CD4-positive, alpha-beta T cell (primary cell): ENCODE measurements around the gene VWA1. TPM values are rescaled to one million over a fixed set of nuclear protein-coding genes. Genes with fewer than 3 reads are reported as not detected.

Source experiments
- ATAC-seq: fragments of 200-7000 bp; cut with Tn5 transposase; one replicate; pipeline ENCODE4 v1.10.0; 2022; ENCODE audit warnings: mild to moderate bottlenecking; ENCODE audit not compliant: poor library complexity
- CTCF ChIA-PET: fragments of 350-600 bp; sonication (Branson Sonifier 250); formaldehyde crosslinking; loops from one replicate; lab custom pipeline; 2021; ENCODE audit warnings: antibody characterized with exemption, inconsistent platforms; lab: Charles Lee
- POLR2A ChIA-PET: fragments of 350-600 bp; sonication (Branson Sonifier 250); formaldehyde crosslinking; loops from one replicate; lab custom pipeline; 2021; ENCODE audit warnings: antibody characterized with exemption, inconsistent platforms; lab: Charles Lee
- DNase-seq, 14 experiments: peaks; one replicate each; pipeline ENCODE4 v3.0.0-alpha.2; 2013 to 2020; ENCODE audit warnings: mixed read lengths in 2 of 14
- H3K27ac ChIP-seq, 2 donors: one replicate each; pipeline versions ENCODE4 v1.5.1 to v1.7.0; 2013; ENCODE audit warnings: low read length in 2 of 2, low read depth in 1 of 2, mild to moderate bottlenecking in 1 of 2
- H3K27me3 ChIP-seq, 2 experiments: 1 replicate in 1 of 2; 2 replicates in 1 of 2; pipeline versions ENCODE4 v1.6.1 to v1.7.0; 2013; ENCODE audit warnings: low read length in 2 of 2, control low read depth in 1 of 2, mild to moderate bottlenecking in 1 of 2, moderate library complexity in 1 of 2; ENCODE audit not compliant: insufficient read depth in 2 of 2, control insufficient read depth in 1 of 2
- H3K36me3 ChIP-seq: one replicate; pipeline ENCODE4 v1.6.1; 2013; ENCODE audit warnings: low read length, control low read depth; ENCODE audit not compliant: insufficient read depth
- H3K4me1 ChIP-seq: one replicate; pipeline ENCODE4 v1.6.1; 2013; ENCODE audit warnings: low read length, control low read depth; ENCODE audit not compliant: insufficient read depth
- H3K4me3 ChIP-seq: one replicate; pipeline ENCODE4 v1.5.1; 2013; ENCODE audit warnings: mild to moderate bottlenecking, low read length, moderate library complexity
- H3K9me3 ChIP-seq, 2 experiments: 1 replicate in 1 of 2; 2 replicates in 1 of 2; pipeline versions ENCODE4 v1.6.1 to v1.7.0; 2013; ENCODE audit warnings: low read length in 2 of 2, mild to moderate bottlenecking in 2 of 2, control low read depth in 1 of 2, moderate library complexity in 1 of 2; ENCODE audit not compliant: control insufficient read depth in 1 of 2, insufficient read depth in 1 of 2
- H3K27ac Mint-ChIP-seq: one replicate; pipeline ENCODE4 v1.8.0; 2020; ENCODE audit warnings: mixed read lengths
- H3K27me3 Mint-ChIP-seq: one replicate; pipeline ENCODE4 v1.8.0; 2021; ENCODE audit warnings: mixed read lengths
- H3K36me3 Mint-ChIP-seq: one replicate; pipeline ENCODE4 v1.8.0; 2021; ENCODE audit warnings: low read depth, mixed read lengths
- H3K4me1 Mint-ChIP-seq: one replicate; pipeline ENCODE4 v1.8.0; 2021; ENCODE audit warnings: low read depth, mixed read lengths
- H3K4me3 Mint-ChIP-seq: one replicate; pipeline ENCODE4 v1.8.0; 2020; ENCODE audit warnings: mild to moderate bottlenecking, mixed read lengths
- H3K9me3 Mint-ChIP-seq: one replicate; pipeline ENCODE4 v1.8.0; 2020; ENCODE audit warnings: mixed read lengths
- CTCF ChIP-seq: fragments of 200-600 bp; IDR thresholded peaks from one replicate; pipeline ENCODE4 v1.8.0; 2022; ENCODE audit warnings: antibody characterized with exemption, mild to moderate bottlenecking
- intact Hi-C, 2 experiments: fragments of 100-400 bp; cut with DNase I in 1 of 2; cut with micrococcal nuclease in 1 of 2; formaldehyde crosslinking; loops; one replicate each; pipeline versions ENCODE4 v1.15.1 to v1.9.0; 2023 to 2025; cut with DNase I, micrococcal nuclease
- total RNA-seq, 174 experiments: library from RNA in 2 of 174; stranded (reverse) in 2 of 174; gene quantifications; one replicate each; pipeline ENCODE4 v1.2.3 and lab custom pipeline; 2021 to 2026

VWA1 gene
- total RNA-seq, 2 experiments from 2014 or later: not detected

DNA sequence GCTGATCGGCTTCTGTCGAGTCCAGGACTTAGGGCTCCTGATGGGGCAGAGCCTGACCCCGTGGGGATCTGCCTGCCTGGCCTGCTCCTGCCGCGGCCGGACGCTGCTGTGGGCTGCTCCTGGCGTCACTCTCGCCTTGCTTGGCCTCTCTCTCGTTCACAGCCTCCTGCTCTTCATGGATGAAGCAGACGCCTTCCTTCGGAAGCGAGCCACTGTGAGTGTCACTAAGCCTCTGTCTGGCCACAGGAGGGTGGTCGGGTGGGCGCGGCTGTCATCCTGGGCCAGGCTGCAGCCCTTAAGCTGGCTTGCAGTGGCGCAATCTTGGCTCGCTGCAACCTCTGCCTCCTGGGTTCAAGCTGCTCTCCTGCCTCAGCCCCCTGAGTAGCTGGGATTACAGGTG is 52.2 kb downstream of the VWA1 start:
- H3K36me3 ChIP-seq: peaks cover 54% of the 10 kb centered on the region
- H3K4me3 Mint-ChIP-seq: no peak overlapping the region
- H3K36me3 Mint-ChIP-seq: peaks cover 62% of the 10 kb centered on the region
- no peak overlapping the region for H3K4me3 ChIP-seq
- no peak for DNase-seq
- TF ChIP-seq CTCF: no peak
- H3K27ac Mint-ChIP-seq: no peak overlapping the region
- no peak for ATAC-seq
- intact Hi-C loops: no loop called here
- H3K4me1 Mint-ChIP-seq: no peaks in the 10 kb centered on the region
- peaks cover 5 to 27% of the 10 kb centered on the region in 2 experiments for H3K9me3 ChIP-seq
- H3K27ac ChIP-seq: no peak overlapping the region
- no peaks in the 10 kb centered on the region for H3K27me3 ChIP-seq
- H3K4me1 ChIP-seq: no peaks in the 10 kb centered on the region
- no peaks in the 10 kb centered on the region for H3K9me3 Mint-ChIP-seq
- H3K27me3 Mint-ChIP-seq: no peaks in the 10 kb centered on the region
- ChIA-PET CTCF (no interaction called here), POLR2A (no interaction called here)

- peaks cover 48% of the 10 kb centered on the region for H3K36me3 ChIP-seq
Observed at GRCh38 chr1:1489231-1489630, 53.7 kb downstream of the VWA1 start.

DNA sequence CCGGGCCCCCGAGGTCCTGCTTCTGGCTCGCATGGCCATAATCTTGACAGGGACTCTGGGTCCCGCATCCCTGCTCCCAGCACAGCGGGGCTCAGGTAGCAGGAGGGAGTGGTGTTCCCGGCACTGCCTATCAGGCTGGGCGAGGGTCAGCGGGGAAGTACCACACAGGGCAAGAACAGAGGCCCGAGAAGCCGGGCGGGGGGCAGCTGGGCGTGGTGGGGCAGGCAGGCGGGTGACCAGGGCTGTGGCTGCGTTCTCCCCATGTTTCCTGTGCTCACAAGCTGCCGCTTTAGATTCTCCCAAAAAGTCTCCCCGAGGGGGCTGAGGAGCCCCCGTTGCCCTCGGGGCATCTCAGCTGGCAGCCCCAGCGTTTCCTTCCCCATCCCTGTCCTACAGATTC is 54.4 kb downstream of the VWA1 start:
- Mint-ChIP-seq H3K27ac (no peak overlapping the region), H3K9me3 (peaks cover 2% of the 10 kb centered on the region), H3K4me1 (no peaks in the 10 kb centered on the region), H3K36me3 (peaks cover 63% of the 10 kb centered on the region), H3K4me3 (no peak overlapping the region), H3K27me3 (no peaks in the 10 kb centered on the region)
- Histone ChIP-seq H3K4me3 (no peak overlapping the region), H3K36me3 (peaks cover 48% of the 10 kb centered on the region), H3K9me3 (peaks cover 14 to 36% of the 10 kb centered on the region in 2 experiments), H3K27ac (no peak overlapping the region), H3K27me3 (no peaks in the 10 kb centered on the region), H3K4me1 (no peaks in the 10 kb centered on the region)
- ChIA-PET CTCF (no interaction called here), POLR2A (no interaction called here)
- no peak for TF ChIP-seq CTCF
- DNase-seq (no peak), ATAC-seq (no peak)
- intact Hi-C loops: no loop called here

More at GRCh38 chr1:1489231-1489630, 53.7 kb downstream of the VWA1 start:
- Histone ChIP-seq H3K27me3 (no peaks in the 10 kb centered on the region), H3K27ac (no peak overlapping the region), H3K4me3 (no peak overlapping the region), H3K9me3 (peaks cover 14 to 36% of the 10 kb centered on the region in 2 experiments), H3K4me1 (no peaks in the 10 kb centered on the region)
- no peaks in the 10 kb centered on the region for H3K27me3 Mint-ChIP-seq
- intact Hi-C loops: no loop called here
- DNase-seq (no peak), ATAC-seq (no peak)
- H3K27ac Mint-ChIP-seq: no peak overlapping the region
- peaks cover 62% of the 10 kb centered on the region for H3K36me3 Mint-ChIP-seq
- H3K4me3 Mint-ChIP-seq: no peak overlapping the region
- POLR2A ChIA-PET: no interaction called here
- TF ChIP-seq CTCF: no peak
- H3K9me3 Mint-ChIP-seq: peaks cover 2% of the 10 kb centered on the region
- CTCF ChIA-PET: no interaction called here
- H3K4me1 Mint-ChIP-seq: no peaks in the 10 kb centered on the region
